Thoracic aorta (tissue), 2 donors: Measurements from ENCODE around the gene SFRP4. TPM values are rescaled to one million over a fixed set of nuclear protein-coding genes. Genes with fewer than 3 reads are reported as not detected.
A peak's percentile ranks its signal among the peaks of the same experiment; 100 is the strongest.

Experiments used
- ATAC-seq: fragments of 150-250 bp; one replicate; pipeline ENCODE4 v1.8.0; 2017; ENCODE audit warnings: low read depth; ENCODE audit not compliant: insufficient number of reproducible peaks, low FRiP score
- DNase-seq: peaks from one replicate; pipeline ENCODE4 v3.0.0-alpha.2; 2020; ENCODE audit warnings: low spot score
- H3K27ac ChIP-seq, 2 donors: fragments of 200-600 bp; sonication (generic); 1 replicate in 1 of 2; 2 replicates in 1 of 2; pipeline ENCODE4 v1.5.1; 2016; ENCODE audit warnings: mild to moderate bottlenecking in 2 of 2, moderate library complexity in 2 of 2
- H3K27me3 ChIP-seq: fragments of 200-600 bp; sonication (generic); replicated peaks from 2 replicates; pipeline ENCODE4 v1.6.0; 2016; ENCODE audit warnings: mild to moderate bottlenecking; ENCODE audit not compliant: insufficient read depth
- H3K36me3 ChIP-seq: fragments of 200-600 bp; sonication (generic); one replicate; pipeline ENCODE4 v1.5.1; 2016
- H3K4me1 ChIP-seq, 2 donors: fragments of 200-600 bp; sonication (generic); 1 replicate in 1 of 2; 2 replicates in 1 of 2; pipeline versions ENCODE4 v1.5.1 to v1.6.0; 2016; ENCODE audit warnings: low read depth in 2 of 2, mild to moderate bottlenecking in 1 of 2; ENCODE audit not compliant: control insufficient read depth in 1 of 2
- H3K4me3 ChIP-seq: fragments of 200-600 bp; sonication (generic); 2 replicates; pipeline ENCODE4 v1.5.1; 2016; ENCODE audit warnings: mild to moderate bottlenecking
- H3K9me3 ChIP-seq: fragments of 200-600 bp; sonication (generic); 2 replicates; pipeline ENCODE4 v1.5.1; 2016
- total RNA-seq, 2 donors: library from RNA; depleted of rRNA; stranded (reverse); fragments of >200 nt; gene quantifications; one replicate each; pipeline versions ENCODE4 v1.1.0 to v1.2.3, GENCODE V29; 2016
- TF ChIP-seq, protein P1 (sequence below): fragments of 200-600 bp; sonication (generic); IDR thresholded peaks from one replicate; pipeline ENCODE4 v1.5.1; 2019; ENCODE audit warnings: antibody characterized with exemption

SFRP4 gene
- total RNA-seq, 2 donors from 2014 or later = 53.3 to 81.6 TPM

DNA sequence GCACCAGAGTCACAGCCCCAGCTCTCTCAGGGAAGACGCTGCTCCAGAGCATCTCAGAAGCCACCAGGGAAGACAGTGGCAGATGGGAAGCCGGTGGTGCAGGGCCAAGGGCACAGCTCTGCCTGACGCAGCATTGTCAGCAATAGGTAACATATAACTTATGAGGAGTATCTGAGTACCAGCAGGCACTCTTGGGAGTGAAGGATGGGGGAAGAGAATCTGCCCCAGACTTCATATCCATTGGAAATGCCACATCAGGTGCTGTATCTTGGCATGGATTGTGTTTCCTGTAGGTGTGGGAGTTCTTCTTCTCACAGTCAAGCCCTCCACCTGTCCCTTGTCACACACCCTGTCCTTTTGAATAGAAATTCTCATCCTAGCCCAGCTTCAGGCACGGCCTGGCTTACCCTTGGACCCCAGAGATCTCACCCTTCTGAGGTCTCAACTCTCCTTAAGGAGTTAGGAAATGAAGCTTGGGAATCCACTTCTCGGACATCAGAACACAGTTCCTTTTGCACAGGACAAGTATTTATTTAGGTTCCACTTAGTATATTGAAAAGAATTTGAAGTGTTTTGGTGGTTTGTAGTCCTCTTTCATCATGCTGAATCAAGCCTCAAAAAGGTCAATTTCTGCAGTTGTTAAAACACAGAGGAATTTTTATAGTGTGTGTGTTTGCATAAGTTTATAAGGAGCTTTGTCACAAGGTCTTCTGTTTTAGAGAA is 13.8 kb upstream of the SFRP4 start:
- Histone ChIP-seq H3K27ac (no peak overlapping the region), H3K27me3 (no peaks in the 10 kb centered on the region), H3K9me3 (no peaks in the 10 kb centered on the region), H3K4me3 (no peak overlapping the region), H3K4me1 (peaks cover 6 to 11% of the 10 kb centered on the region in 2 donors), H3K36me3 (no peaks in the 10 kb centered on the region)
- no peak for ATAC-seq
- DNase-seq = no peak
- TF ChIP-seq, protein P1, sequence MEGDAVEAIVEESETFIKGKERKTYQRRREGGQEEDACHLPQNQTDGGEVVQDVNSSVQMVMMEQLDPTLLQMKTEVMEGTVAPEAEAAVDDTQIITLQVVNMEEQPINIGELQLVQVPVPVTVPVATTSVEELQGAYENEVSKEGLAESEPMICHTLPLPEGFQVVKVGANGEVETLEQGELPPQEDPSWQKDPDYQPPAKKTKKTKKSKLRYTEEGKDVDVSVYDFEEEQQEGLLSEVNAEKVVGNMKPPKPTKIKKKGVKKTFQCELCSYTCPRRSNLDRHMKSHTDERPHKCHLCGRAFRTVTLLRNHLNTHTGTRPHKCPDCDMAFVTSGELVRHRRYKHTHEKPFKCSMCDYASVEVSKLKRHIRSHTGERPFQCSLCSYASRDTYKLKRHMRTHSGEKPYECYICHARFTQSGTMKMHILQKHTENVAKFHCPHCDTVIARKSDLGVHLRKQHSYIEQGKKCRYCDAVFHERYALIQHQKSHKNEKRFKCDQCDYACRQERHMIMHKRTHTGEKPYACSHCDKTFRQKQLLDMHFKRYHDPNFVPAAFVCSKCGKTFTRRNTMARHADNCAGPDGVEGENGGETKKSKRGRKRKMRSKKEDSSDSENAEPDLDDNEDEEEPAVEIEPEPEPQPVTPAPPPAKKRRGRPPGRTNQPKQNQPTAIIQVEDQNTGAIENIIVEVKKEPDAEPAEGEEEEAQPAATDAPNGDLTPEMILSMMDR = no peak

DNA sequence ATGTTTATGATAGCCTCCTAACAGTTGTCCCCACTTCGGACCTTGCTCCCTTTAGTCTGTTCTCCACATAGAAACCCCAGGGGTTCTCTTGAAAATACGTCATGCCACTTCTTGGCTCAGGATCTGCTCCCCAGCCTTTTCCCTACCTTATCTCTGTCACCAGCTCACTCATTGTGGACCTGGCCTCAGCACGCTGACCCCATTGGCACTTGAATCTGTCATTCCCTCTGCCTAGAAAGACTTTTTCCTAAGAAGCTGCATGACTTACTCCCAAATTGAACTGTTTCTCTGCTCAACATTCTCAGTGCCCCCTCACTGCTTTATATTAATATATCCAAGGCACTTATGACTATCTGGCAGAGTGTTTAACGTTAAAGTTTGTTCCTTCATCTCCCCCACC is 12.3 kb upstream of the SFRP4 start:
- no peak overlapping the region for H3K4me3 ChIP-seq
- H3K9me3 ChIP-seq = no peaks in the 10 kb centered on the region
- no peak overlapping the region for H3K27ac ChIP-seq
- no peaks in the 10 kb centered on the region for H3K36me3 ChIP-seq
- TF ChIP-seq, protein P1 = no peak
- DNase-seq = no peak
- no peak for ATAC-seq
- peaks cover 6 to 22% of the 10 kb centered on the region in 2 donors for H3K4me1 ChIP-seq
- H3K27me3 ChIP-seq = no peaks in the 10 kb centered on the region

GRCh38 chr7:37927773-37928444 is 11.3 kb upstream of the SFRP4 start:
- Histone ChIP-seq H3K4me3 (no peak overlapping the region), H3K27me3 (no peaks in the 10 kb centered on the region), H3K27ac (no peak overlapping the region), H3K9me3 (no peaks in the 10 kb centered on the region), H3K4me1 (peaks cover 6 to 24% of the 10 kb centered on the region in 2 donors), H3K36me3 (no peaks in the 10 kb centered on the region)
- DNase-seq = no peak
- no peak for ATAC-seq
- TF ChIP-seq, protein P1 = no peak

DNA sequence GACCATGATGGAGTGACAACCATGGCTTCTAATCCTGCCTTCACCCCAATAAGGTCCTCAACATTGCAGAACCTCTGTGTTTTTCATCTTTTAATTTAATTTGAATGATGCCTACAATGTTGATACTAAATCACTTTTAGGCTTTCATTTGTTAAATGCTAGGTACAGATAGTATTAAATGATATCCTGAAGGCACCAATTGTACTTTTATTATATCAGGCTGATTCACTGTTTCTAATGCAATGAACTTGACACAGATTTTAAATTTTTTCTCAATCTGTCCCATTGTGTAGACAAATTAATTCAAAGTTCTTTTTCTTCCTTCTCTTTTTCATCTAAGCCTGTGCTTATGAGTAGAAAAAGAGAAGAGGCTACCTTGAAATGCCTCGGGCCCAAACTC is 9.0 kb upstream of the SFRP4 start:
- no peaks in the 10 kb centered on the region for H3K9me3 ChIP-seq
- H3K4me3 ChIP-seq = no peak overlapping the region
- H3K27me3 ChIP-seq = no peaks in the 10 kb centered on the region
- H3K27ac ChIP-seq = no peak overlapping the region
- DNase-seq (no peak), ATAC-seq (no peak)
- TF ChIP-seq, protein P1 = no peak
- peaks cover 8 to 35% of the 10 kb centered on the region in 2 donors for H3K4me1 ChIP-seq
- H3K36me3 ChIP-seq = no peaks in the 10 kb centered on the region

GRCh38 chr7:37924491-37925041 is 7.9 kb upstream of the SFRP4 start:
- peak overlapping the region in 1 of 2 donors; percentile 48 for H3K27ac ChIP-seq
- TF ChIP-seq, protein P1 = no peak
- no peaks in the 10 kb centered on the region for H3K9me3 ChIP-seq
- DNase-seq (no peak), ATAC-seq (no peak)
- H3K4me3 ChIP-seq = no peak overlapping the region
- peaks cover 8 to 41% of the 10 kb centered on the region in 2 donors for H3K4me1 ChIP-seq
- H3K27me3 ChIP-seq = no peaks in the 10 kb centered on the region
- H3K36me3 ChIP-seq = no peaks in the 10 kb centered on the region
